Type B pancreatic cell (in vitro differentiated cells): ENCODE measurements around the gene PRKCE. TPM values are rescaled to one million over a fixed set of nuclear protein-coding genes. Genes with fewer than 3 reads are reported as not detected.

Source experiments
- DNase-seq: peaks from one replicate; pipeline ENCODE4 v3.0.0; 2021; ENCODE audit warnings: mixed read lengths; ENCODE audit not compliant: unreplicated experiment; ENCODE audit errors: extremely low spot score
- H3K27ac Mint-ChIP-seq: 2 replicates; pipeline ENCODE4 v1.8.0; 2021; ENCODE audit warnings: mild to moderate bottlenecking, mixed read lengths
- H3K27me3 Mint-ChIP-seq: 2 replicates; pipeline ENCODE4 v1.8.0; 2021; ENCODE audit warnings: mixed read lengths
- H3K36me3 Mint-ChIP-seq: 2 replicates; pipeline ENCODE4 v1.8.0; 2021; ENCODE audit warnings: mixed read lengths
- H3K4me1 Mint-ChIP-seq: one replicate; pipeline ENCODE4 v1.8.0; 2021; ENCODE audit warnings: mixed read lengths; ENCODE audit not compliant: unreplicated experiment
- H3K4me3 Mint-ChIP-seq: 2 replicates; pipeline ENCODE4 v1.8.0; 2021; ENCODE audit warnings: mild to moderate bottlenecking, mixed read lengths
- H3K9me3 Mint-ChIP-seq: 2 replicates; pipeline ENCODE4 v1.8.0; 2021; ENCODE audit warnings: mixed read lengths
- CTCF ChIP-seq: fragments of 200-600 bp; sonication (generic); conservative IDR thresholded peaks from 2 replicates; pipeline ENCODE4 v1.5.0; 2021; ENCODE audit warnings: antibody characterized with exemption, mild to moderate bottlenecking
- total RNA-seq: library from RNA; stranded (reverse); gene quantifications from 2 replicates; pipeline ENCODE4 v1.2.1, GENCODE V29; 2021; ENCODE audit warnings: low replicate concordance

Gene PRKCE
- total RNA-seq, 1 donor from 2014 or later, result 21.2 TPM

DNA sequence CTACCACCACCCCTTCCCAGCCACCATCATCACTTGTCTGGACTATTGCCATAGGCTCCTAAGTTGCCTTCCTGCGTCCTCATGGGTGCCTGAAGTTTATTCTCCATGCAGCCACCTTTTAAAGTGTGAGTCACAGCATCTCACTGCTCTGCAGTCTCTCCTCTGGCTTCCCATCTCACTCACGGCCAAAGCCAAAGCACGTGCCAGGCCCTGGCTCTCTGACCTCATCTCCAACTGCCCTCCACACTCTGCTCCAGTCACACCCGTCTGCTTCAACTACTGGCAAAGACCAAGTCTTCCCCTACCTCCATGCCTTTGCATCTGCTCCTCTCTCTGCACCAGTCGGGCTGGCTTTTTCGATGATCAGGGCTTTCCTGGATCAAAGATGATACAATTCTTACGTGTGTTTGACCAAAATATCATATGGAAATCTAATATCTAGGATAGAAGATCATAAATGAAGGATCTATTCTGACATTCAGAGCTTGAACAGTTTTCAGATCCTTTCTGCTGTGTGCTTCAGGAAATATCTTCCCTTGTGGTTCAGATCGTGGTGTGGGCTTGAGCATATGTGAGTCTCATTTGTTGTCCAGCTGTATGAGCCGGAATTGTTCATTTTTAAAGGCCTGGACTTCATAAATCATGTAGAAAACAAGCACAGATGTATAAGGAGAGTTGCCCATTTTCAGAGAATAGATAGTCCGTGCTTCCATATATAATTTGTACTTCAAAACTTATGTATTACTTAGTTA lies 175.6 kb downstream of the PRKCE start:
- Mint-ChIP-seq H3K4me3 (no peak overlapping the region), H3K9me3 (peaks cover 15% of the 10 kb centered on the region), H3K4me1 (peaks cover 15% of the 10 kb centered on the region), H3K27me3 (peaks cover 12% of the 10 kb centered on the region), H3K36me3 (peaks cover 6% of the 10 kb centered on the region), H3K27ac (no peak overlapping the region)
- no peak for DNase-seq
- TF ChIP-seq CTCF, result no peak

DNA sequence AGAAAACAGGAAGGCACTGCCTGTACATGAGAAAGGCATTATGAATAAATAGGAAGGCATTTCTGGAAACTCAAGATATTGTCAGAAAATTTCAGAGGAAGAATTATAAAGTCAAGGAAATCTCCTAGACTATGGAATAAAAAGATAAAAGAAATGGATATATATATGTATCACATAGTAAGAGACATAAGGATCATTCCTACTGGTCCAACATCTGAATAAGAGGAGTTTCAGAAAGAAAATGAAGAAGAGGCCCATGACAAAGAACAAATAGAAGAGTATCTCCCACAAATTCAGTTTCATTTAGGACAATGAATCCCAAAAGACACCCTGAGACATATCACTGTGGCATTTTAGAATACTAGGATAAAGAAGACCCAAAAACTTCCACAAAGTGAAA lies 178.8 kb downstream of the PRKCE start:
- TF ChIP-seq CTCF, result no peak
- Mint-ChIP-seq H3K27me3 (peaks cover 10% of the 10 kb centered on the region), H3K36me3 (peaks cover 6% of the 10 kb centered on the region), H3K4me3 (no peak overlapping the region), H3K27ac (no peak overlapping the region), H3K4me1 (peaks cover 10% of the 10 kb centered on the region), H3K9me3 (peaks cover 15% of the 10 kb centered on the region)
- DNase-seq, result no peak

DNA sequence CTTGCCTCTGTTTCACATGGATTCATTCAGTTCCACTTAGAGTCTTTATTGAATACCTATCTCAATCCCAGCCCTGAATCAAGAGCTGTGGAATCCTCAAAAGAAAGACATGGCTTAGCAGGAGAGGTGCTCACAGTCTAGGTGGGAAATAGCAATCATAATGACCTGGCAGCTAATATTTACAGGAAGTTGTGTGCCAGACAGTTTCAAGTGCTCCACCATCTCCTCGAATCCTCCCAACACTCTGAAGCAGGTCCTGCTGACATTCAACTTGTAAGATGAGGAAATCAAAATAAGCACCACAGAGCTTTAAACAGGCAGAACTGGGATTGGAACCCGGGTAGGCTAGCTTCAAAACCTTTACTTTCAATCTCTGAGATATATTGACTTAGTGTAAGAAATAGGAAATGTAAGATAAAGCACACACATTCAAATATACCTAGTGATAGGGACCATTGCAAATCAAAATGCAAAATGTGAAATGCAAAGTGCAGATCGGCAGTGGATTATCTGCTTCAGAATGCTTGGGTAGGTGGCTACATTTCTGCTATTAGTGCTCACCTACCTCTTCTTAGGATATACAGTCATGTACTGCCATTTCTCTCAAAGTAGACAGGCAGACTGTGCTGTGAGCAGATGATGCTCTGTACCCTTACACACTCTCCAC lies 182.0 kb downstream of the PRKCE start:
- DNase-seq, result no peak
- Mint-ChIP-seq H3K27ac (no peak overlapping the region), H3K9me3 (peaks cover 15% of the 10 kb centered on the region), H3K4me3 (no peak overlapping the region), H3K36me3 (peaks cover 6% of the 10 kb centered on the region), H3K4me1 (peaks cover 14% of the 10 kb centered on the region), H3K27me3 (peaks cover 8% of the 10 kb centered on the region)
- no peak for TF ChIP-seq CTCF

DNA sequence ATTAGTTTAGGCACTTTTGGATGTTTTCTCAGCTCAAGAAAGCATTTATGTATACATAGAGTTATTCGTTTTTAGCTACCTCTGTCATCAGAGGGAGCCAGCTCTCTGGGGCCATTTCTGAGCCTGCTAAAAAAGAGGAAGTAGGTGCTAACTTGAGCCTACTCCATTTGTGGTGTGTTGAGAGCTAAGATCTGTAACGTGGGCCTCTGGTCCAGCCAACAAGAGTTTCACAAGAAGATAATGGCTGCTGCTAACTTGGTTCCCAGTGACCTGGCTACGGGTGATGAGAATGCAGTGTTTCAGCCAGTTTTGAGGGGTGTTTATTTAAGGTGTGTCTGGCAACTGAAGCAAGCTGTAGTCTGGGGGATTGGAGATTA lies 182.5 kb downstream of the PRKCE start:
- no peak for DNase-seq
- Mint-ChIP-seq H3K9me3 (peaks cover 15% of the 10 kb centered on the region), H3K27me3 (peaks cover 8% of the 10 kb centered on the region), H3K4me1 (peaks cover 14% of the 10 kb centered on the region), H3K27ac (no peak overlapping the region), H3K36me3 (peaks cover 6% of the 10 kb centered on the region), H3K4me3 (no peak overlapping the region)
- TF ChIP-seq CTCF, result no peak

DNA sequence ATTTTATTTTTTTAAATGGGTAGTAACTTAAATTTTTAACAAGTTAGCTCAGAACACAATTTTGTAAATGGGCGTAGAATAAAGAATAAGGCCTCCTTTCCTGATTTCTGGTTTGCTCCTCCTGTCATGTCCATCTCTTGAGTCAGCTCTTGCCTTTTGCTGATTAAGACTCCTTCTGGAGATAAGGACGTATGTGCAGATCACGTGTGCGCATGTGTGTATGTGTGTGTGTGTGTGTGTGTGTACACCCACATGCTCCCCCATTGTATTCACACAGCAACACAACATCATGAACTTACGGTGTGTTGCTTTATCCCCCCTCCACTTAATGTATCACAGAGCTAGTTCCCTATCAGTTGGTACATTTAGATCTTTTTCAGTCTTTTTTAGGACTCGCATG lies 182.9 kb downstream of the PRKCE start:
- peaks cover 19% of the 10 kb centered on the region for H3K4me1 Mint-ChIP-seq
- H3K36me3 Mint-ChIP-seq, result peaks cover 6% of the 10 kb centered on the region
- peaks cover 8% of the 10 kb centered on the region for H3K27me3 Mint-ChIP-seq
- H3K9me3 Mint-ChIP-seq, result peaks cover 15% of the 10 kb centered on the region
- no peak for DNase-seq
- no peak for TF ChIP-seq CTCF
- H3K4me3 Mint-ChIP-seq, result no peak overlapping the region
- H3K27ac Mint-ChIP-seq, result no peak overlapping the region
